ENCODE results near the gene CRTAC1.

CRTAC1 gene

DNA sequence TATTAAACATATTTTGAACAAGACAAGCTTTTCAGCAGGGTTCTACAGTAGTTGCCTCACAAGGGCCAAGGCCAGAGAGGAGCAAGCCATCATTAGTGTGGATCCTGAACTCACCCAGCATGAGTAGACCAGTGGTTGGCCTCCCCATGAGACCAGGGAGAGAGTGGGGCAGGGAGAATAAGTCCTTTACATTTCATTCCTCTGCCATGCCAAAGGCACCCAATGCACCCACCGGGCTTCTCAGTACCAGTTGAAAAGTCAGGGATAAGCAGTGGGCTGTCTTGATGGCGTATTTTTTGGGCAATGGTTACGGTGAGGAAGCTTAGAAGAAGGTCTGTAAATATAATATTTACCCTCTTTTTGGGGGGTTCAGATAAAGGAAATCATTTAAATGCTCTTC, 16.6 kb downstream of the CRTAC1 start:
- Mint-ChIP-seq H3K27me3 (ENCODE audit: low read depth, poor library complexity) (peaks cover 32% of the 10 kb centered on the region), H3K27ac (no peak overlapping the region), H3K4me3 (no peak overlapping the region), H3K36me3 (ENCODE audit: low read depth) (no peaks in the 10 kb centered on the region), H3K4me1 (peaks cover 2% of the 10 kb centered on the region), H3K9me3 (no peaks in the 10 kb centered on the region)
- TF ChIP-seq, protein P1, sequence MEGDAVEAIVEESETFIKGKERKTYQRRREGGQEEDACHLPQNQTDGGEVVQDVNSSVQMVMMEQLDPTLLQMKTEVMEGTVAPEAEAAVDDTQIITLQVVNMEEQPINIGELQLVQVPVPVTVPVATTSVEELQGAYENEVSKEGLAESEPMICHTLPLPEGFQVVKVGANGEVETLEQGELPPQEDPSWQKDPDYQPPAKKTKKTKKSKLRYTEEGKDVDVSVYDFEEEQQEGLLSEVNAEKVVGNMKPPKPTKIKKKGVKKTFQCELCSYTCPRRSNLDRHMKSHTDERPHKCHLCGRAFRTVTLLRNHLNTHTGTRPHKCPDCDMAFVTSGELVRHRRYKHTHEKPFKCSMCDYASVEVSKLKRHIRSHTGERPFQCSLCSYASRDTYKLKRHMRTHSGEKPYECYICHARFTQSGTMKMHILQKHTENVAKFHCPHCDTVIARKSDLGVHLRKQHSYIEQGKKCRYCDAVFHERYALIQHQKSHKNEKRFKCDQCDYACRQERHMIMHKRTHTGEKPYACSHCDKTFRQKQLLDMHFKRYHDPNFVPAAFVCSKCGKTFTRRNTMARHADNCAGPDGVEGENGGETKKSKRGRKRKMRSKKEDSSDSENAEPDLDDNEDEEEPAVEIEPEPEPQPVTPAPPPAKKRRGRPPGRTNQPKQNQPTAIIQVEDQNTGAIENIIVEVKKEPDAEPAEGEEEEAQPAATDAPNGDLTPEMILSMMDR (IDR thresholded peaks at IDR 0.05), result no peak
- no peak for DNase-seq

DNA sequence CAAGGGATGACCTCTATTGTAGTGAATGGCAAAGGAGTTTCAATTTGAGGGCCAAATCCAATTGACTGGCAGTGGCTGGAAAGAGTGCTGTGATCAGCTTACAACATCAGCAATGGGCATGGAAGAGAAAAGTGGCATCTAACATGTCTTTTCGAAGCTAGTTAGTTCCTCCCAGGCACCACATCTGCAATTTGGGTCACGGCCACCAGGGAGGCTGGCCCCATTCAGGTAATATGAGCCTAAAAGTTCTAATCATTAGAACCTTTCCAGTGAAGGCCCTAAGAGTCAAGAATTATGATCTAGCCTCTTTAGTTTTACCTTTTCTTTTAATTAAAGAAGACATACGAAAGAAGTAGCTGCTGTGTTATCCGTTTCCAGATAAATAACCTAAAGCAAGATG, 17.3 kb downstream of the CRTAC1 start:
- H3K4me3 Mint-ChIP-seq, result no peak overlapping the region
- TF ChIP-seq, protein P1 (IDR thresholded peaks at IDR 0.05), result no peak
- H3K27ac Mint-ChIP-seq, result no peak overlapping the region
- DNase-seq, result no peak
- no peaks in the 10 kb centered on the region for H3K36me3 Mint-ChIP-seq (ENCODE audit: low read depth)
- no peaks in the 10 kb centered on the region for H3K4me1 Mint-ChIP-seq
- H3K27me3 Mint-ChIP-seq (ENCODE audit: low read depth, poor library complexity), result peaks cover 31% of the 10 kb centered on the region
- H3K9me3 Mint-ChIP-seq, result no peaks in the 10 kb centered on the region

DNA sequence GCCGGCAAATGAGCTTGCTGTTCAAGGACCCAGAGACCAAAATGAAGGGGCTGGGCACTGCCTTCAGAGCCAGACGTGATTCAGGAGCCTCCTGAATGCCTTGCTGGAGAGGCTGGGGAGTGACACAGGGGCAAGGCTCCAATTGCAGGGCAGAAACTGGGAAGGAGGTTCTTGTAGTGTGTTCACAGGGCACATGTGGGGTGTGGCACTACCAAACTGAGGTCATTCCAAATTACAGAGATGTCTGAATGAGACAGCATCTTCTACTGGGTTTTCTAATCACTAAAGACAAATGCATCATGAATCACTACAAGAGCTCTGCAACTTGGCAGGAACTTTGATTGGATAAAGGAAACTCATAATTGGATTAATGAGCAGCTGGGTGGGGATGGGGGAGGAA, 17.8 kb downstream of the CRTAC1 start:
- no peak for DNase-seq
- Mint-ChIP-seq H3K27ac (no peak overlapping the region), H3K9me3 (no peaks in the 10 kb centered on the region), H3K27me3 (ENCODE audit: low read depth, poor library complexity) (peaks cover 34% of the 10 kb centered on the region), H3K4me3 (no peak overlapping the region), H3K4me1 (no peaks in the 10 kb centered on the region), H3K36me3 (ENCODE audit: low read depth) (no peaks in the 10 kb centered on the region)
- TF ChIP-seq, protein P1 (IDR thresholded peaks at IDR 0.05), result no peak

DNA sequence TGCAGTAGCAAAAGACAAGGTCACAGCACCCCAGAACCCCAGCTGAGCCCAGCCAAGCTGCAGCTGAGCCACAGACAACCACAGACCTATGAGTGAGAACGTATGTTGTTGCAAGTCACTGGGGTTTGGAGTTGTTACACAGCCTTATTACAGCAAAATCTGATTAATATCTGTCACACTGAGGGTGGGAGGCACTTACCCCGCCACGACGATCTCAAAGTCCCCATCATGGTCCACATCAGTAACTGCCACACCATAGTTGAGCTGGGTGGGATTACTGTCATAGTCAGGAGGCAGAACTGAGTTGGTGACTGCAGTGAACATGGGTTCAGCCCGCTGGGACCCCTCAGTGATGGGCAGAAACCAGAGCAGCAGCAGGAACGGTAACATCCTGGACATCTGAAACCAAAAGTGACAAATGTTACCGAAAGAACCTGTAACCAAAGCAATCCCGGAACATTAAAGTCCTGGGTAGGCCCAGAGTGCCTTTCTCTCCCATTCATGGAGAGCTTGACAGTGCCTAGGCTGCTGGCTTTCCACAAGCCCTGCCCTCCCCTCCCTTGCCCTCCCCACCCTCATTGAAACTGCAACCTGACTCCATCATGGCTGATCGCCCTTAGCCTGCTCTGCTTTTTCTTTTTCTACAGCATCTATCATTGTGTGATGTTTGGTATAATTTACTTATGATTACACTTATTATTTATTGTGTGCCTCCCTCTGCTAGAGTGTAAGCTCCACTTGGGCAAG, 19.3 kb downstream of the CRTAC1 start:
- TF ChIP-seq, protein P1 (IDR thresholded peaks at IDR 0.05), result no peak
- Mint-ChIP-seq H3K27me3 (ENCODE audit: low read depth, poor library complexity) (peaks cover 48% of the 10 kb centered on the region), H3K27ac (no peak overlapping the region), H3K4me1 (peaks cover 6% of the 10 kb centered on the region), H3K9me3 (no peaks in the 10 kb centered on the region), H3K36me3 (ENCODE audit: low read depth) (no peaks in the 10 kb centered on the region), H3K4me3 (no peak overlapping the region)
- no peak for DNase-seq

DNA sequence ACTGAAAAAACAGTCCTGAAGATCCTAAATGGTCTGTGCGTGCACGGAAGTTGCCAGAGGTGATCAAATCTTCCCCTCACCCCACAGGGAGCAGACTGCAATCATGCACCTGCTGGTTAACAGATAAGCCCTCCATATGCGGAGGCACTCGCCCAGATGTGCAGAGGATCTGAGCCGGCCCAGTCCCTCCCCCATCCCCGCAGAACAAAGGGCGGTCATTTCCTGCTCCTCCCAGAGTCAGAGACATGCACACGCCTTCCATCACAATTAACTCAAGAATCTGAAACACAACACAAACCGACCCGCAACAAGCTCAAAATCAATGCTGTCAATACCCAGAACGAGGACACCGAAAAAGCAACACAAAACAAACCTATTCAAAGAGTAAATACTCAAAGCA, 24.2 kb downstream of the CRTAC1 start:
- Mint-ChIP-seq H3K9me3 (no peaks in the 10 kb centered on the region), H3K4me1 (peaks cover 6% of the 10 kb centered on the region), H3K36me3 (ENCODE audit: low read depth) (no peaks in the 10 kb centered on the region), H3K4me3 (no peak overlapping the region), H3K27me3 (ENCODE audit: low read depth, poor library complexity) (peaks cover 42% of the 10 kb centered on the region), H3K27ac (no peak overlapping the region)
- DNase-seq, result no peak
- TF ChIP-seq, protein P1 (IDR thresholded peaks at IDR 0.05), result no peak

DNA sequence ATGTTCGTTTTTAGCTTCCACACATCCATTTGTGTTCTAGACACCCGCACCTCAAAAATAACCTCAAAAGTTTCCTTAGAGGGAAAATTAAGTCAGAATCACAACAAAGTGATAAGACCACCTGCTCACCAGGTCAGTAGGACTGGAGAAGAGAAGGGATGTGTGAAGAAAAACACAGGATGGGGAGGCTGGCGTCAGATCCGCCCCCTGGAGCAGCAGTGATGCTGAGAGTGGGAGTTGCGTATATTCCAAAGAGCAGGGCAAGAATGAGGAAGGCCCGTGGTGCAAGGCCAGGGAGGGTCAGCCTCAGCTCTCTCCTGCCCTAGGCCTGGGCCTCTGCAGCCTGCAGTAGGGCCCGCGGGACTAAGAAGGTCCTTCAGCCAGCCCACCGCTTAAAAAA, 28.7 kb downstream of the CRTAC1 start:
- DNase-seq, result no peak
- H3K9me3 Mint-ChIP-seq, result peaks cover 9% of the 10 kb centered on the region
- TF ChIP-seq, protein P1 (IDR thresholded peaks at IDR 0.05), result no peak
- peaks cover 26% of the 10 kb centered on the region for H3K27me3 Mint-ChIP-seq (ENCODE audit: low read depth, poor library complexity)
- H3K4me1 Mint-ChIP-seq, result peaks cover 6% of the 10 kb centered on the region
- no peak overlapping the region for H3K4me3 Mint-ChIP-seq
- no peaks in the 10 kb centered on the region for H3K36me3 Mint-ChIP-seq (ENCODE audit: low read depth)
- no peak overlapping the region for H3K27ac Mint-ChIP-seq
